H9 (cell line): Measurements from ENCODE around the gene PLEKHA7. TPM values are rescaled to one million over a fixed set of nuclear protein-coding genes. Genes with fewer than 3 reads are reported as not detected.

Experiments
- DNase-seq: peaks from one replicate; pipeline ENCODE4 v3.0.0-alpha.2; 2017
- H2AFZ ChIP-seq: one replicate; pipeline ENCODE4 v1.6.1; 2013; ENCODE audit warnings: mild to moderate bottlenecking, low read length, control low read depth, moderate library complexity
- H2AK5ac ChIP-seq: 2 replicates; pipeline ENCODE4 v1.6.1; 2013; ENCODE audit warnings: low read length, control low read depth, mixed read lengths; ENCODE audit not compliant: insufficient read length
- H2BK120ac ChIP-seq: one replicate; pipeline ENCODE4 v1.6.1; 2013; ENCODE audit warnings: low read depth, mild to moderate bottlenecking, low read length, control low read depth, inconsistent platforms; ENCODE audit not compliant: poor library complexity, severe bottlenecking
- H2BK12ac ChIP-seq: 2 replicates; pipeline ENCODE4 v1.6.1; 2013; ENCODE audit warnings: low read length, control low read depth, mixed read lengths, low read depth; ENCODE audit not compliant: insufficient read length
- H2BK15ac ChIP-seq: 2 replicates; pipeline ENCODE4 v1.6.1; 2013; ENCODE audit warnings: low read depth, low read length, control low read depth
- H2BK20ac ChIP-seq: one replicate; pipeline ENCODE4 v1.6.1; 2013; ENCODE audit warnings: low read depth, mild to moderate bottlenecking, low read length, control low read depth, inconsistent platforms; ENCODE audit not compliant: poor library complexity, severe bottlenecking
- H2BK5ac ChIP-seq: 2 replicates; pipeline ENCODE4 v1.6.1; 2013; ENCODE audit warnings: low read length, control low read depth, mixed read lengths; ENCODE audit not compliant: insufficient read length
- H3K14ac ChIP-seq: 2 replicates; pipeline ENCODE4 v1.6.1; 2013; ENCODE audit warnings: low read length, control low read depth; ENCODE audit not compliant: insufficient read depth
- H3K18ac ChIP-seq: 2 replicates; pipeline ENCODE4 v1.6.1; 2013; ENCODE audit warnings: low read depth, mild to moderate bottlenecking, mixed read lengths, low read length, control low read depth; ENCODE audit not compliant: insufficient read length
- H3K23ac ChIP-seq: 2 replicates; pipeline ENCODE4 v1.6.1; 2013; ENCODE audit warnings: low read length, control low read depth, mixed read lengths, low read depth; ENCODE audit not compliant: insufficient read length
- H3K23me2 ChIP-seq: 2 replicates; pipeline ENCODE4 v1.6.1; 2013; ENCODE audit warnings: low read depth, mild to moderate bottlenecking, mixed read lengths, low read length, control low read depth; ENCODE audit not compliant: insufficient read length, poor library complexity, severe bottlenecking
- H3K27ac ChIP-seq: 2 replicates; pipeline ENCODE4 v1.5.1; 2013; ENCODE audit warnings: low read length, control low read depth, mixed read lengths, low read depth; ENCODE audit not compliant: insufficient read length
- H3K27me3 ChIP-seq: 2 replicates; pipeline ENCODE4 v1.6.1; 2013; ENCODE audit warnings: low read length, control low read depth, inconsistent platforms; ENCODE audit not compliant: insufficient read depth
- H3K4ac ChIP-seq: 2 replicates; pipeline ENCODE4 v1.6.1; 2013; ENCODE audit warnings: low read depth, mild to moderate bottlenecking, control low read depth, inconsistent platforms, low read length, moderate library complexity
- H3K4me1 ChIP-seq: 2 replicates; pipeline ENCODE4 v1.6.1; 2013; ENCODE audit warnings: low read length, control low read depth, inconsistent platforms; ENCODE audit not compliant: insufficient read depth
- H3K4me2 ChIP-seq: 2 replicates; pipeline ENCODE4 v1.6.1; 2013; ENCODE audit warnings: low read length, control low read depth, mixed read lengths; ENCODE audit not compliant: insufficient read length, insufficient read depth
- H3K56ac ChIP-seq: 2 replicates; pipeline ENCODE4 v1.6.1; 2013; ENCODE audit warnings: low read depth, mild to moderate bottlenecking, mixed read lengths, low read length, control low read depth; ENCODE audit not compliant: insufficient read length
- H3K79me1 ChIP-seq: 2 replicates; pipeline ENCODE4 v1.6.1; 2013; ENCODE audit warnings: low read depth, mild to moderate bottlenecking, moderate library complexity, low read length, control low read depth, inconsistent platforms; ENCODE audit not compliant: insufficient read depth, poor library complexity, severe bottlenecking
- H3K79me2 ChIP-seq: 2 replicates; pipeline ENCODE4 v1.6.1; 2013; ENCODE audit warnings: low read length, control low read depth, inconsistent platforms; ENCODE audit not compliant: insufficient read depth
- H3K9ac ChIP-seq: 2 replicates; pipeline ENCODE4 v1.6.1; 2013; ENCODE audit warnings: low read length, control low read depth, mixed read lengths; ENCODE audit not compliant: insufficient read length; ENCODE audit errors: extremely low read depth
- H3K9me3 ChIP-seq: one replicate; pipeline ENCODE4 v1.6.1; 2013; ENCODE audit warnings: low read depth, low read length, inconsistent platforms; ENCODE audit not compliant: control insufficient read depth
- H3T11ph ChIP-seq: one replicate; pipeline ENCODE4 v1.6.1; 2013; ENCODE audit warnings: mild to moderate bottlenecking, low read length, control low read depth, inconsistent platforms
- H4K20me1 ChIP-seq: one replicate; pipeline ENCODE4 v1.6.1; 2013; ENCODE audit not compliant: control insufficient read depth, insufficient read length, insufficient read depth
- H4K5ac ChIP-seq: 2 replicates; pipeline ENCODE4 v1.6.1; 2013; ENCODE audit warnings: low read depth, mild to moderate bottlenecking, mixed read lengths, low read length, control low read depth; ENCODE audit not compliant: insufficient read length
- H4K8ac ChIP-seq: replicated peaks from 2 replicates; pipeline ENCODE4 v1.6.1; 2013; ENCODE audit warnings: low read length, control low read depth, mixed read lengths, low read depth; ENCODE audit not compliant: insufficient read length
- H4K91ac ChIP-seq: 2 replicates; pipeline ENCODE4 v1.6.1; 2013; ENCODE audit warnings: low read depth, mild to moderate bottlenecking, moderate library complexity, mixed read lengths, low read length, control low read depth; ENCODE audit not compliant: insufficient read length
- H3K27ac Mint-ChIP-seq, 3 experiments: 2 replicates in 2 of 3; 3 replicates in 1 of 3; pipeline ENCODE4 v1.8.0; 2020 to 2021; ENCODE audit warnings: mixed read lengths in 3 of 3, mild to moderate bottlenecking in 1 of 3, moderate library complexity in 1 of 3
- H3K27me3 Mint-ChIP-seq: 2 replicates; pipeline ENCODE4 v1.8.0; 2021; ENCODE audit warnings: low read depth, mild to moderate bottlenecking, moderate library complexity, mixed read lengths
- H3K36me3 Mint-ChIP-seq, 3 experiments: 2 replicates in 2 of 3; 3 replicates in 1 of 3; pipeline ENCODE4 v1.8.0; 2020 to 2021; ENCODE audit warnings: low read depth in 3 of 3, mixed read lengths in 3 of 3; ENCODE audit not compliant: insufficient read depth in 1 of 3
- H3K4me1 Mint-ChIP-seq, 2 experiments: 2 replicates each; pipeline ENCODE4 v1.8.0; 2020; ENCODE audit warnings: mixed read lengths in 2 of 2
- H3K4me3 Mint-ChIP-seq, 2 experiments: 2 replicates in 1 of 2; 3 replicates in 1 of 2; pipeline ENCODE4 v1.8.0; 2020 to 2021; ENCODE audit warnings: mild to moderate bottlenecking in 2 of 2, mixed read lengths in 2 of 2, moderate library complexity in 1 of 2
- H3K9me3 Mint-ChIP-seq, 2 experiments: 2 replicates in 1 of 2; 3 replicates in 1 of 2; pipeline ENCODE4 v1.8.0; 2020; ENCODE audit warnings: mild to moderate bottlenecking in 2 of 2, mixed read lengths in 2 of 2, moderate library complexity in 1 of 2
- CTCF ChIP-seq: fragments of 200-600 bp; sonication (generic); conservative IDR thresholded peaks from 3 replicates; pipeline ENCODE4 v1.8.0; 2021; ENCODE audit warnings: antibody characterized with exemption, mild to moderate bottlenecking
- WGBS: extraction: QIAGEN DNeasy Blood & Tissue Kit; methylation state at CpG from one replicate; pipeline ENCODE4 v1.1.7; 2013; ENCODE audit warnings: missing lambda C conversion rate, low lambda C conversion rate, mixed read lengths; ENCODE audit not compliant: insufficient read length; ENCODE audit errors: extremely low coverage; 5-methylcytosine and 5-hydroxymethylcytosine counted together
- total RNA-seq: library from RNA; stranded (reverse); gene quantifications from 2 replicates; pipeline ENCODE4 v1.2.1, GENCODE V29; 2021

PLEKHA7 gene
- total RNA-seq, 1 experiment from 2014 or later, result 21.0 TPM

GRCh38 chr11:16833026-16833425 is 181.2 kb downstream of the PLEKHA7 start:
- H3K23me2 ChIP-seq, result no peaks in the 10 kb centered on the region
- no peaks in the 10 kb centered on the region for H3K9me3 ChIP-seq
- no peaks in the 10 kb centered on the region for H4K20me1 ChIP-seq
- H3K9ac ChIP-seq, result no peak overlapping the region
- no peak overlapping the region for H4K8ac ChIP-seq
- no peak overlapping the region for H2BK5ac ChIP-seq
- no peak overlapping the region for H3K23ac ChIP-seq
- Mint-ChIP-seq H3K4me1 (peaks cover 19 to 23% of the 10 kb centered on the region in 2 experiments), H3K9me3 (no peaks in the 10 kb centered on the region), H3K36me3 (peaks cover 0 to 4% (median 0%) of the 10 kb centered on the region in 3 experiments; a peak in 3 of 7 replicates), H3K27me3 (no peaks in the 10 kb centered on the region), H3K4me3 (no peak overlapping the region), H3K27ac (no peak overlapping the region; a peak in 2 of 7 replicates)
- H2BK12ac ChIP-seq, result no peak overlapping the region
- H4K5ac ChIP-seq, result no peak overlapping the region
- H3K79me2 ChIP-seq, result no peaks in the 10 kb centered on the region
- DNase-seq, result no peak
- no peak overlapping the region for H3K4me2 ChIP-seq
- H3K14ac ChIP-seq, result no peak overlapping the region
- H3K18ac ChIP-seq, result no peak overlapping the region
- H2BK20ac ChIP-seq, result no peak overlapping the region
- WGBS, result no CpG with 5 or more reads among the region's 2 CpGs
- no peak overlapping the region for H3K4ac ChIP-seq
- H3K27me3 ChIP-seq, result no peaks in the 10 kb centered on the region
- H3T11ph ChIP-seq, result no peak overlapping the region
- H3K56ac ChIP-seq, result no peak overlapping the region
- no peak overlapping the region for H2AK5ac ChIP-seq
- no peaks in the 10 kb centered on the region for H3K79me1 ChIP-seq
- TF ChIP-seq CTCF, result no peak
- H3K27ac ChIP-seq, result no peak overlapping the region
- H2BK15ac ChIP-seq, result no peak overlapping the region
- no peak overlapping the region for H2AFZ ChIP-seq
- H2BK120ac ChIP-seq, result no peak overlapping the region
- no peaks in the 10 kb centered on the region for H3K4me1 ChIP-seq
- no peak overlapping the region for H4K91ac ChIP-seq
